ENCODE results near the gene ANKFY1. TPM values are rescaled to one million over a fixed set of nuclear protein-coding genes. Genes with fewer than 3 reads are reported as not detected.

ANKFY1 gene
- total RNA-seq, 1 donor from 2014 or later: 70.3 TPM

DNA sequence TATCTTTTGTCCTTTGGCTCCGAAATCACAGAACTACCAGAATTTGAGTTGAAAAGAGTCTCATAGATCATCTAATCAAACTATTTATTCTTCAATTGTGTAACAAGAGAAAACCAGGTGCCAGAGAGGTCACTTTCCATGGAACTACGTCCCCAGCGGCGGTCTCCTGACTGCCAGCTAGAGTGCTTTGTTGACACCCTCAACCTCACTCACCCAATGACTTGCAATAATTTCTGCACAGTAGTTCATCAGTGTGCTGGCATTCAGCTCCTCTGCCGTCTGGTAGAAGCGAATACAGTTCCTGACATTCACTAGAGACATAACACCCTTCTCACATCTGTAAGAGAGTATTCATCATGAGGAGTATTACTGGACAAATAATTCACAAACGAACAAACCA lies 54.2 kb downstream of the ANKFY1 start:
- Histone ChIP-seq H3K4me1 (peaks cover 10% of the 10 kb centered on the region), H3K36me3 (peaks cover 56% of the 10 kb centered on the region), H3K27ac (no peak overlapping the region), H3K27me3 (ENCODE audit: low read depth) (no peaks in the 10 kb centered on the region), H3K9me3 (no peaks in the 10 kb centered on the region), H3K4me3 (no peak overlapping the region)
- ATAC-seq (no peak), DNase-seq (no peak)
- TF ChIP-seq, protein P1, sequence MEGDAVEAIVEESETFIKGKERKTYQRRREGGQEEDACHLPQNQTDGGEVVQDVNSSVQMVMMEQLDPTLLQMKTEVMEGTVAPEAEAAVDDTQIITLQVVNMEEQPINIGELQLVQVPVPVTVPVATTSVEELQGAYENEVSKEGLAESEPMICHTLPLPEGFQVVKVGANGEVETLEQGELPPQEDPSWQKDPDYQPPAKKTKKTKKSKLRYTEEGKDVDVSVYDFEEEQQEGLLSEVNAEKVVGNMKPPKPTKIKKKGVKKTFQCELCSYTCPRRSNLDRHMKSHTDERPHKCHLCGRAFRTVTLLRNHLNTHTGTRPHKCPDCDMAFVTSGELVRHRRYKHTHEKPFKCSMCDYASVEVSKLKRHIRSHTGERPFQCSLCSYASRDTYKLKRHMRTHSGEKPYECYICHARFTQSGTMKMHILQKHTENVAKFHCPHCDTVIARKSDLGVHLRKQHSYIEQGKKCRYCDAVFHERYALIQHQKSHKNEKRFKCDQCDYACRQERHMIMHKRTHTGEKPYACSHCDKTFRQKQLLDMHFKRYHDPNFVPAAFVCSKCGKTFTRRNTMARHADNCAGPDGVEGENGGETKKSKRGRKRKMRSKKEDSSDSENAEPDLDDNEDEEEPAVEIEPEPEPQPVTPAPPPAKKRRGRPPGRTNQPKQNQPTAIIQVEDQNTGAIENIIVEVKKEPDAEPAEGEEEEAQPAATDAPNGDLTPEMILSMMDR (IDR thresholded peaks at IDR 0.05): no peak
- intact Hi-C loops (cut with DNase I): no loop called here

GRCh38 chr17:4208238-4208637 lies 55.5 kb downstream of the ANKFY1 start:
- peaks cover 13% of the 10 kb centered on the region for H3K4me1 ChIP-seq
- TF ChIP-seq, protein P1 (IDR thresholded peaks at IDR 0.05): no peak
- no peaks in the 10 kb centered on the region for H3K9me3 ChIP-seq
- ATAC-seq: no peak
- no peak overlapping the region for H3K27ac ChIP-seq
- no peak for DNase-seq
- no peak overlapping the region for H3K4me3 ChIP-seq
- intact Hi-C loops (cut with DNase I): no loop called here
- H3K27me3 ChIP-seq (ENCODE audit: low read depth): no peaks in the 10 kb centered on the region
- H3K36me3 ChIP-seq: peaks cover 56% of the 10 kb centered on the region

DNA sequence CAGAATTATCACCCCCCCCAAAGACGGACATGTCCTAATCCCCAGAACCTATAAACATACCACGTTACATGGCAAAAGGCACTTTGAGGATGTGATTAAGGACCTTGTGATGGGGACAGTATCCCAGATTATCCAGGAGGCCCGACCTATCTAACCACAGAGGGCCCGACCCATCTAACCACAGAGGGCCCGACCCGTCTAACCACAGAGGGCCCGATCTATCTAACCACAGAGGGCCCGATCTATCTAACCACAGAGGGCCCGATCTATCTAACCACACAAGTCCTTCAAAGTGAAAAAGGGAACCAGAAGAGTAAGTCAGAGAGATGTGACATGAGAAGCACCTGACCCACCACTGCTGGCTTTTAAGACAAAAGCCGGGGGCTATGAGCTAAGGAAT lies 56.8 kb downstream of the ANKFY1 start:
- no peak overlapping the region for H3K4me3 ChIP-seq
- peaks cover 61% of the 10 kb centered on the region for H3K36me3 ChIP-seq
- no peaks in the 10 kb centered on the region for H3K27me3 ChIP-seq (ENCODE audit: low read depth)
- DNase-seq: no peak
- intact Hi-C loops (cut with DNase I): no loop called here
- H3K27ac ChIP-seq: no peak overlapping the region
- no peaks in the 10 kb centered on the region for H3K9me3 ChIP-seq
- TF ChIP-seq, protein P1 (IDR thresholded peaks at IDR 0.05): no peak
- peaks cover 13% of the 10 kb centered on the region for H3K4me1 ChIP-seq
- ATAC-seq: no peak

DNA sequence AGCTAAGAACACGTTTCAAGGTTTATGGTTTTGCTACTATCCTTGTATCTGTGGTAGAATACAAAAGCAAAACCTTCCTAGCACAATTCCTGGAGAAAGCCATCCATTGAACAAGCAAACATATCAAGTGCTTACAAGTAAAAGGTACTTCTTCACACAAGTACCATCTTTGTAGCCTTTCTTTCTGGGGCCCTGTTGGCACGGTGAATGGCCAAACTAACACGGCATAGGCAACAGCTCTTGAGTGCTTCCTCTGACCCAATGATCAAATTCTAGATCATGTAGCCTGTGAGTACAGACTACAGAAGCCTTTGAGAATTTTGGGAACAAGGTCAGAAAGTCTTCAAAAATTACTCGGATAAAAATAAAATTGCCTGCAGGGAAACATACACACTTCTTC lies 57.9 kb downstream of the ANKFY1 start:
- ATAC-seq (peak; percentile 70 to 78), DNase-seq (no peak)
- H3K27ac ChIP-seq: no peak overlapping the region
- intact Hi-C loops (cut with DNase I): no loop called here
- TF ChIP-seq, protein P1 (IDR thresholded peaks at IDR 0.05): no peak
- H3K36me3 ChIP-seq: peaks cover 62% of the 10 kb centered on the region
- no peak overlapping the region for H3K4me3 ChIP-seq
- no peaks in the 10 kb centered on the region for H3K27me3 ChIP-seq (ENCODE audit: low read depth)
- H3K4me1 ChIP-seq: peaks cover 13% of the 10 kb centered on the region
- H3K9me3 ChIP-seq: no peaks in the 10 kb centered on the region

GRCh38 chr17:4204710-4205173 lies 59.0 kb downstream of the ANKFY1 start:
- ATAC-seq: peak; percentile 61 to 66
- intact Hi-C loops (cut with DNase I): no loop called here
- H3K9me3 ChIP-seq: no peaks in the 10 kb centered on the region
- no peak overlapping the region for H3K4me3 ChIP-seq
- TF ChIP-seq, protein P1 (IDR thresholded peaks at IDR 0.05): no peak
- H3K4me1 ChIP-seq: peaks cover 13% of the 10 kb centered on the region
- no peak for DNase-seq
- H3K27ac ChIP-seq: no peak overlapping the region
- peaks cover 69% of the 10 kb centered on the region for H3K36me3 ChIP-seq
- no peaks in the 10 kb centered on the region for H3K27me3 ChIP-seq (ENCODE audit: low read depth)

DNA sequence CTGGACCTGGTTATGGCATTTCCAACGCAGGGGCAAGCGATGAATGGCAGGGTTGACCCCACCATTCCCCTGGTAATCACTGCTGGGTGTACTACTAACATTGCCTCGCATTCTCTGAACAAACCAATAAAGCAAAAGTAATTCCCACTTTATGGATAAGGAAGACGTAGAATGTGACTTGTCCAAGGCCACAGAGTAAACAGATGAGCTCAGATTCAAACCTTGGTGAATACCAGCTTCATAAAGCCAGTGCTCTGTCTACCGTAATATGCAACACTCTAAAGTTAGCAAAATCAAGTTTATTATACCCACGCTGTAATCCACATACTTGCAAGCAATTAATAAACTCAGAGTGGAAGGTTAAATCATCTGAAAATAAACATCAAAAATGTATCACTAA lies 59.6 kb downstream of the ANKFY1 start:
- no peaks in the 10 kb centered on the region for H3K9me3 ChIP-seq
- DNase-seq: no peak
- H3K36me3 ChIP-seq: peaks cover 64% of the 10 kb centered on the region
- no peak overlapping the region for H3K27ac ChIP-seq
- peaks cover 13% of the 10 kb centered on the region for H3K4me1 ChIP-seq
- ATAC-seq: peak; percentile 5 to 15
- intact Hi-C loops (cut with DNase I): no loop called here
- no peak overlapping the region for H3K4me3 ChIP-seq
- TF ChIP-seq, protein P1 (IDR thresholded peaks at IDR 0.05): no peak
- H3K27me3 ChIP-seq (ENCODE audit: low read depth): no peaks in the 10 kb centered on the region

All from lower lobe of right lung (tissue), 2 donors.